MM.1S (cell line): ENCODE measurements around the gene ACSS3.
"Not testable (repeated sequence)": the region's sequence is repeated elsewhere in the genome, so short reads cannot be mapped to it uniquely, and the experiment has no call there.

Experiments
- DNase-seq: peaks from one replicate; pipeline ENCODE4 v3.0.0-alpha.2; 2015
- H2AFZ ChIP-seq: fragments of 300-600 bp; sonication (generic); 2 replicates; pipeline ENCODE4 v1.6.0; 2016; ENCODE audit warnings: antibody characterized with exemption, low read length
- H3F3A ChIP-seq: fragments of 300-600 bp; sonication (generic); 2 replicates; pipeline ENCODE4 v1.6.1; 2016; ENCODE audit warnings: mild to moderate bottlenecking, antibody characterized with exemption, low read length, moderate library complexity, mixed read lengths; ENCODE audit not compliant: insufficient read depth
- H3K27ac ChIP-seq: fragments of 300-600 bp; sonication (generic); 2 replicates; pipeline ENCODE4 v1.5.1; 2016; ENCODE audit warnings: mild to moderate bottlenecking, low read length
- H3K27me3 ChIP-seq: fragments of 300-600 bp; sonication (generic); replicated peaks from 2 replicates; pipeline ENCODE4 v1.6.0; 2016; ENCODE audit warnings: low read length; ENCODE audit not compliant: insufficient read depth
- H3K36me3 ChIP-seq: fragments of 300-600 bp; sonication (generic); replicated peaks from 2 replicates; pipeline ENCODE4 v1.6.1; 2016; ENCODE audit warnings: mild to moderate bottlenecking, low read length, mixed read lengths; ENCODE audit not compliant: insufficient read depth
- H3K4me1 ChIP-seq: fragments of 300-600 bp; sonication (generic); 2 replicates; pipeline ENCODE4 v1.6.1; 2016; ENCODE audit warnings: low read length, mixed read lengths
- H3K4me2 ChIP-seq: fragments of 300-600 bp; sonication (generic); 2 replicates; pipeline ENCODE4 v1.6.0; 2016; ENCODE audit warnings: low read depth, low read length
- H3K4me3 ChIP-seq: fragments of 300-600 bp; sonication (generic); 2 replicates; pipeline ENCODE4 v1.5.1; 2016; ENCODE audit warnings: low read length, mixed read lengths
- H3K79me2 ChIP-seq: fragments of 300-600 bp; sonication (generic); 2 replicates; pipeline ENCODE4 v1.6.1; 2016; ENCODE audit warnings: mixed run types, low read length, mixed read lengths
- H3K9ac ChIP-seq: fragments of 300-600 bp; sonication (generic); 2 replicates; pipeline ENCODE4 v1.6.1; 2016; ENCODE audit warnings: low read length, mixed read lengths
- H3K9me2 ChIP-seq: fragments of 300-600 bp; sonication (generic); replicated peaks from 2 replicates; pipeline ENCODE4 v1.6.1; 2016; ENCODE audit warnings: mild to moderate bottlenecking, low read length, mixed read lengths; ENCODE audit not compliant: insufficient read depth
- H3K9me3 ChIP-seq: fragments of 300-600 bp; sonication (generic); replicated peaks from 2 replicates; pipeline ENCODE4 v1.6.1; 2016; ENCODE audit warnings: mild to moderate bottlenecking, low read length, mixed read lengths; ENCODE audit not compliant: insufficient read depth
- H4K20me1 ChIP-seq: fragments of 300-600 bp; sonication (generic); 2 replicates; pipeline ENCODE4 v1.6.1; 2016; ENCODE audit warnings: mild to moderate bottlenecking, low read length, moderate library complexity, mixed read lengths; ENCODE audit not compliant: insufficient read depth
- EZH2 ChIP-seq: fragments of 300-600 bp; sonication (generic); optimal IDR thresholded peaks from 2 replicates; pipeline ENCODE3; 2017; ENCODE audit warnings: low read depth, mild to moderate bottlenecking, antibody characterized with exemption, low read length, mixed read lengths
- EZH2phosphoT487 ChIP-seq: fragments of 300-600 bp; sonication (generic); IDR thresholded peaks from 2 replicates; pipeline ENCODE4 v1.6.1; 2018; ENCODE audit warnings: antibody characterized with exemption, low read length
- TF ChIP-seq, protein P1 (sequence below): fragments of 300-600 bp; sonication (generic); IDR thresholded peaks from 2 replicates; pipeline ENCODE4 v1.5.1; 2016; ENCODE audit warnings: antibody characterized with exemption, low read length, mixed read lengths

Gene ACSS3

DNA sequence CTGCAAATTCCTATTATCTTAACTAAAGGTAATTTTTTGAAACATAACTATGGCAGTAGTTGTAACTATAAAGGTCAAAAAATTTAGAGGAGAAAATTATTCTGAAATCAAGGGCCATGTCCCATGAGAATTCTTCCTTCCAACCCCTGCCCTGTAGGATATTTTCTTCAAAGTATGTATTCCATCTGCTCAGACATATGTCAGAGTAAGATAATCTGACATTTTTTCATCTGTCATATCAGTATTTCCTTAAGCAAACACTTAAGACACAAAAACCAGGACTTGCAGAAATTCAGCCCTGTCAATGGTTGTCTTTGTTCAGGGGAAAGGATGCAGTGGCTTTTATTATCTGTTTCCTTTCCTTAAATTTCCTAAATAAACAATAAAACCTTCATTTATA is 36.3 kb downstream of the ACSS3 start:
- no peak overlapping the region for H3K27ac ChIP-seq
- no peak overlapping the region for H3K4me3 ChIP-seq
- H4K20me1 ChIP-seq = no peaks in the 10 kb centered on the region
- H3K79me2 ChIP-seq = no peaks in the 10 kb centered on the region
- no peak for DNase-seq
- no peak overlapping the region for H3K4me2 ChIP-seq
- H3K4me1 ChIP-seq = no peaks in the 10 kb centered on the region
- H3K9me3 ChIP-seq = no peaks in the 10 kb centered on the region
- TF ChIP-seq EZH2phosphoT487 (no peak), EZH2 (no peak)
- TF ChIP-seq, protein P1, sequence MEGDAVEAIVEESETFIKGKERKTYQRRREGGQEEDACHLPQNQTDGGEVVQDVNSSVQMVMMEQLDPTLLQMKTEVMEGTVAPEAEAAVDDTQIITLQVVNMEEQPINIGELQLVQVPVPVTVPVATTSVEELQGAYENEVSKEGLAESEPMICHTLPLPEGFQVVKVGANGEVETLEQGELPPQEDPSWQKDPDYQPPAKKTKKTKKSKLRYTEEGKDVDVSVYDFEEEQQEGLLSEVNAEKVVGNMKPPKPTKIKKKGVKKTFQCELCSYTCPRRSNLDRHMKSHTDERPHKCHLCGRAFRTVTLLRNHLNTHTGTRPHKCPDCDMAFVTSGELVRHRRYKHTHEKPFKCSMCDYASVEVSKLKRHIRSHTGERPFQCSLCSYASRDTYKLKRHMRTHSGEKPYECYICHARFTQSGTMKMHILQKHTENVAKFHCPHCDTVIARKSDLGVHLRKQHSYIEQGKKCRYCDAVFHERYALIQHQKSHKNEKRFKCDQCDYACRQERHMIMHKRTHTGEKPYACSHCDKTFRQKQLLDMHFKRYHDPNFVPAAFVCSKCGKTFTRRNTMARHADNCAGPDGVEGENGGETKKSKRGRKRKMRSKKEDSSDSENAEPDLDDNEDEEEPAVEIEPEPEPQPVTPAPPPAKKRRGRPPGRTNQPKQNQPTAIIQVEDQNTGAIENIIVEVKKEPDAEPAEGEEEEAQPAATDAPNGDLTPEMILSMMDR = no peak
- H3K9me2 ChIP-seq = no peaks in the 10 kb centered on the region
- H3K36me3 ChIP-seq = no peaks in the 10 kb centered on the region
- H3K9ac ChIP-seq = no peak overlapping the region
- no peak overlapping the region for H2AFZ ChIP-seq
- no peaks in the 10 kb centered on the region for H3K27me3 ChIP-seq
- no peaks in the 10 kb centered on the region for H3F3A ChIP-seq

DNA sequence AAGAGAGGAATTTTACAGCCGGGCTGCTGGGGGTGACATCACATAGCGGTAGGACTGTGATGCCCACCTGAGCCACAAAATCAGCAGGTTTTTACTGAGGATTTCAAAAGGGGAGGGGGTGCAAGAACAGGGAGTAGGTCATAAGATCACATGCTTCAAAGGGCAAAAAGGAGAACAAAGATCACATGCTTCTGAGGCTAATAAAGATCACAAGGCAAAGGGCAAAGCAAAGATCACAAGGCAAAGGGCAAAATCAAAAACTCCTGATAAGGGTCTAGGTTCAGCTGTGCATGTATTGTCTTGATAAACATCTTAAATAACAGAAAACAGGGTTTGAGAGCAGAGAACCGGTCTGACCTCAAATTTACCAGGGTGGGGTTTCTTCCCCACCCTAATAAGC is 41.2 kb downstream of the ACSS3 start:
- not testable (repeated sequence) for H3K9me3 ChIP-seq, H3F3A ChIP-seq, H3K27me3 ChIP-seq, H3K27ac ChIP-seq, H3K9me2 ChIP-seq, H2AFZ ChIP-seq, H3K4me3 ChIP-seq, H3K79me2 ChIP-seq, H4K20me1 ChIP-seq, H3K36me3 ChIP-seq, DNase-seq, H3K4me1 ChIP-seq, H3K4me2 ChIP-seq, H3K9ac ChIP-seq

GRCh38 chr12:81120961-81121360 is 43.1 kb downstream of the ACSS3 start:
- H3K79me2 ChIP-seq = no peaks in the 10 kb centered on the region
- no peaks in the 10 kb centered on the region for H4K20me1 ChIP-seq
- H2AFZ ChIP-seq = no peak overlapping the region
- no peak for TF ChIP-seq EZH2phosphoT487
- no peak for TF ChIP-seq EZH2
- TF ChIP-seq, protein P1 = no peak
- no peaks in the 10 kb centered on the region for H3K36me3 ChIP-seq
- no peaks in the 10 kb centered on the region for H3K9me3 ChIP-seq
- no peaks in the 10 kb centered on the region for H3F3A ChIP-seq
- H3K27me3 ChIP-seq = no peaks in the 10 kb centered on the region
- DNase-seq = no peak
- no peak overlapping the region for H3K4me2 ChIP-seq
- no peak overlapping the region for H3K9ac ChIP-seq
- H3K27ac ChIP-seq = no peak overlapping the region
- no peaks in the 10 kb centered on the region for H3K4me1 ChIP-seq
- no peak overlapping the region for H3K4me3 ChIP-seq
- H3K9me2 ChIP-seq = no peaks in the 10 kb centered on the region

DNA sequence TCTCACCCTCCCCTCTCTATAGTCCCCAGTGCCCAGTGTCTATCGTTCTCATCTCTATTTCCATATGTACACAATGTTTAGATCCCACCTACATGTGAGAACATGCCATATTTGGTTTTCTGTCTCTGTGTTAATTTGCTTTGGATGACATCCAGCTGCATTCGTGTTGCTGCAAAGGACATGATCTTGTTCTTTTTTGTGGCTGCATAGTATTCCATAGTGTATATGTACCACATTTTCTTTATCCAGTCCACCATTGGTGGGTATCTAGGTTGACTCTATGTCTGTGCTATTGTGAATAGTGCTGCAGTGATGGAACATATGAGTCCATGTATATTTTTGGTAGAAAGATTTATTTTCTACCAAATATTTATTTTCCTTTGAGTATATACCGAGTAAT is 45.7 kb downstream of the ACSS3 start:
- Histone ChIP-seq H3K4me1 (no peaks in the 10 kb centered on the region), H3K27ac (no peak overlapping the region), H3F3A (peaks cover 2% of the 10 kb centered on the region; the same call in 1 of the 2 replicates), H2AFZ (no peak overlapping the region), H3K9me3 (no peaks in the 10 kb centered on the region), H3K79me2 (no peaks in the 10 kb centered on the region), H4K20me1 (no peaks in the 10 kb centered on the region), H3K4me3 (no peak overlapping the region), H3K4me2 (no peak overlapping the region), H3K27me3 (no peaks in the 10 kb centered on the region), H3K36me3 (no peaks in the 10 kb centered on the region), H3K9me2 (no peaks in the 10 kb centered on the region), H3K9ac (no peak overlapping the region)
- DNase-seq = no peak
- TF ChIP-seq EZH2phosphoT487 (no peak), EZH2 (no peak)
- TF ChIP-seq, protein P1 = no peak
